Adrenal gland (tissue), 12 donors: ENCODE results near the gene ECE2. TPM values are rescaled to one million over a fixed set of nuclear protein-coding genes. Genes with fewer than 3 reads are reported as not detected.
A peak's percentile ranks its signal among the peaks of the same experiment; 100 is the strongest.

Experiments used
- DNase-seq, 7 donors: peaks; one replicate each; pipeline ENCODE4 v3.0.0-alpha.2; 2019 to 2020
- H3K27ac ChIP-seq, 5 donors: fragments of 200-600 bp; sonication (generic) in 4 of 5; 1 replicate in 3 of 5; 2 replicates in 2 of 5; pipeline versions ENCODE4 v1.5.1 to v1.8.0; 2016 to 2020; ENCODE audit warnings: mild to moderate bottlenecking in 1 of 5
- H3K27me3 ChIP-seq: fragments of 200-600 bp; 2 replicates; pipeline ENCODE4 v1.8.0; 2021
- H3K36me3 ChIP-seq, 2 donors: fragments of 200-600 bp; replicated peaks in 1 of 2; 1 replicate in 1 of 2; 2 replicates in 1 of 2; pipeline versions ENCODE4 v1.5.1 to v1.8.0; 2018 to 2022
- H3K4me1 ChIP-seq, 2 donors: fragments of 200-600 bp; replicated peaks in 1 of 2; 1 replicate in 1 of 2; 2 replicates in 1 of 2; pipeline versions ENCODE4 v1.5.1 to v1.8.0; 2018 to 2021
- H3K4me3 ChIP-seq, 4 donors: fragments of 200-600 bp; sonication (generic) in 3 of 4; one replicate each; pipeline ENCODE4 v1.5.1; 2016 to 2018
- H3K9me3 ChIP-seq, 3 donors: fragments of 200-600 bp; sonication (generic) in 1 of 3; replicated peaks in 1 of 3; 1 replicate in 2 of 3; 2 replicates in 1 of 3; pipeline versions ENCODE4 v1.5.1 to v1.8.0; 2016 to 2021
- POLR2A ChIP-seq, 2 donors: fragments of 450-650 bp; IDR thresholded peaks; one replicate each; pipeline ENCODE4 v1.6.1; 2017; ENCODE audit warnings: antibody characterized with exemption in 2 of 2, mild to moderate bottlenecking in 2 of 2, moderate library complexity in 1 of 2
- WGBS, 4 donors: extraction: QIAGEN DNeasy Blood & Tissue Kit in 2 of 4; methylation state at CpG; one replicate each; pipeline versions ENCODE4 v1.1.5 to v1.1.7; 2013 to 2017; 5-methylcytosine and 5-hydroxymethylcytosine counted together
- intact Hi-C, 2 donors: fragments of 100-400 bp; cut with DNase I; formaldehyde crosslinking; loops; one replicate each; pipeline versions ENCODE4 v1.14.1 to v1.15.0; 2022 to 2023
- polyA plus RNA-seq, 3 donors: library from polyadenylated mRNA; stranded (reverse); fragments of 200-250 nt in 2 of 3; fragments of 350-450 nt in 1 of 3; fragmentation: Illumina TruSeq in 1 of 3; extraction: RNeasy Lipid Tissue Mini Kit (QIAGEN cat#74804) in 1 of 3; gene quantifications; one replicate each; pipeline ENCODE4 v1.2.3, GENCODE V29; 2013 to 2014
- total RNA-seq, 9 donors: library from RNA; depleted of rRNA in 4 of 9; stranded (reverse); fragments of >200 nt in 4 of 9; fragments of 120-200 nt in 1 of 9; fragmentation: NEBNext Ultra II Directional in 1 of 9; extraction: Animal tissue kit (Norgen Biotek cat#: 25700) in 1 of 9; gene quantifications; one replicate each; pipeline versions ENCODE4 v1.1.0 to v1.2.4, GENCODE V29; 2013 to 2023
- TF ChIP-seq, protein P1 (sequence below), 6 experiments: fragments of 450-650 bp in 4 of 6; fragments of 200-600 bp in 2 of 6; sonication (generic) in 1 of 6; IDR thresholded peaks; 1 replicate in 5 of 6; 2 replicates in 1 of 6; pipeline versions ENCODE4 v1.5.1 to v1.8.0; 2016 to 2021; ENCODE audit warnings: antibody characterized with exemption in 6 of 6, mild to moderate bottlenecking in 2 of 6, moderate library complexity in 1 of 6
- donor health status: healthy with polysubstance abuse.
- donor health status: Bipolar disorder and iron deficiency.
- donor health status: DM: yes; HTN: yes; CAD: no.
- donor health status: DM: no; HTN: no; CAD: no.
- donor health status: DM: no; HTN: no; CAD: no.
- donor health status: DM: yes; HTN: yes; CAD: no.

The ECE2 gene
- total and polyA plus RNA-seq, 12 donors, result 0.27 to 15.2 (median 5.8) TPM; not detected in 4

DNA sequence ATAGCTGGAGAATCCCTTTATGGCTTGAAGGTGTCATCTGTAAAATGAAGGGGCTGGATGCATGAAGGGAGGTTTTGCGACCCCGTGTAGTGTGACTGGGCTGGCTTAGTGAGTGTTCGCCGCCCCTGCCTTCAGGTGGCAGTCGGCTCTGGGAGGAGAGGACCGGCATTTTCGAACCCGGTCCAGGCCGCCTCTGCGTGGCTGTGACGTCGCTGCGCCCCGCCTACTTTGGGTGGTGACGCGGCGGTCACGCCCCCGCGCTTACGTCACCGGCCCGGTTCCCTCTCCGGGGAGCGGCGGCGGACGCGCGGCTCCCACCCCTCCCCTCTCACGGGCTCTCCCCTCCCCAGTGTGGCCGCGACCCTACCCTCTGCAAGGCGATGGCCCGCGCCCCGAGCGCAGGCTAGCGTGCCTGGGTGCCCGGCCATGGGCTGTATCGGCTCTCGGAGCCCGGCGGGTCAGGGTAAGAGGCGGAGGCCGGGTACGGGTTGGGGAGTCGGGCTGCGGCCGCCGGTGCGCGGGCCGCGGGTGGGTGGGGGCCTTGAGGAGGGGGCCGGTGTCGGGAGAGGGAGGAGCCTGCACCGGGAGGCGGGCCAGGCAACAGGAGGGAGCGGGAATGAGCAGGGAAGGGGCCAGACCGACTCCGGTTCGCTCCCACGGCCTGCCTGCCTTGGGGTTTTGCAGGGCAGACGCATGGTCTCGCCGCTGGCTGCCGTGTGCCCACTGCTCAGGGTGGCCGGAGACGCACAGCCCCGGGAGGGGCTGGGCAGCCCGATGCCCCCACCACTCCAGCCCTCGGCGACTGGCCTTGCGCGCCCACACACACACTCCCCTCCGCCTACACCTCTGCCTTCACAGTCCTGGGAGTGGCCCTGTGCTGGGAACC, 60.1 kb downstream of the ECE2 start:
- peak; percentile 60 to 66 for TF ChIP-seq POLR2A (IDR thresholded peaks at IDR 0.05)
- TF ChIP-seq, protein P1, sequence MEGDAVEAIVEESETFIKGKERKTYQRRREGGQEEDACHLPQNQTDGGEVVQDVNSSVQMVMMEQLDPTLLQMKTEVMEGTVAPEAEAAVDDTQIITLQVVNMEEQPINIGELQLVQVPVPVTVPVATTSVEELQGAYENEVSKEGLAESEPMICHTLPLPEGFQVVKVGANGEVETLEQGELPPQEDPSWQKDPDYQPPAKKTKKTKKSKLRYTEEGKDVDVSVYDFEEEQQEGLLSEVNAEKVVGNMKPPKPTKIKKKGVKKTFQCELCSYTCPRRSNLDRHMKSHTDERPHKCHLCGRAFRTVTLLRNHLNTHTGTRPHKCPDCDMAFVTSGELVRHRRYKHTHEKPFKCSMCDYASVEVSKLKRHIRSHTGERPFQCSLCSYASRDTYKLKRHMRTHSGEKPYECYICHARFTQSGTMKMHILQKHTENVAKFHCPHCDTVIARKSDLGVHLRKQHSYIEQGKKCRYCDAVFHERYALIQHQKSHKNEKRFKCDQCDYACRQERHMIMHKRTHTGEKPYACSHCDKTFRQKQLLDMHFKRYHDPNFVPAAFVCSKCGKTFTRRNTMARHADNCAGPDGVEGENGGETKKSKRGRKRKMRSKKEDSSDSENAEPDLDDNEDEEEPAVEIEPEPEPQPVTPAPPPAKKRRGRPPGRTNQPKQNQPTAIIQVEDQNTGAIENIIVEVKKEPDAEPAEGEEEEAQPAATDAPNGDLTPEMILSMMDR (IDR thresholded peaks at IDR 0.05), result no peak
- H3K4me3 ChIP-seq, result peak overlapping the region in 3 of 4 donors; percentile 81 to 89 (median 83)
- no peaks in the 10 kb centered on the region for H3K9me3 ChIP-seq
- peaks cover 13 to 37% of the 10 kb centered on the region in 2 donors for H3K4me1 ChIP-seq
- H3K36me3 ChIP-seq, result peaks cover 0 to 44% of the 10 kb centered on the region in 2 donors
- H3K27ac ChIP-seq, result peak overlapping the region; percentile 93 to 98 (median 94)
- 0 to 5% (median 1%) methylated on average over 12 to 77 of the region's 77 CpGs for WGBS, 4 donors
- H3K27me3 ChIP-seq, result no peaks in the 10 kb centered on the region
- DNase-seq, result peak; percentile 78 to 94 (median 89)
- intact Hi-C loops, result no loop called here

DNA sequence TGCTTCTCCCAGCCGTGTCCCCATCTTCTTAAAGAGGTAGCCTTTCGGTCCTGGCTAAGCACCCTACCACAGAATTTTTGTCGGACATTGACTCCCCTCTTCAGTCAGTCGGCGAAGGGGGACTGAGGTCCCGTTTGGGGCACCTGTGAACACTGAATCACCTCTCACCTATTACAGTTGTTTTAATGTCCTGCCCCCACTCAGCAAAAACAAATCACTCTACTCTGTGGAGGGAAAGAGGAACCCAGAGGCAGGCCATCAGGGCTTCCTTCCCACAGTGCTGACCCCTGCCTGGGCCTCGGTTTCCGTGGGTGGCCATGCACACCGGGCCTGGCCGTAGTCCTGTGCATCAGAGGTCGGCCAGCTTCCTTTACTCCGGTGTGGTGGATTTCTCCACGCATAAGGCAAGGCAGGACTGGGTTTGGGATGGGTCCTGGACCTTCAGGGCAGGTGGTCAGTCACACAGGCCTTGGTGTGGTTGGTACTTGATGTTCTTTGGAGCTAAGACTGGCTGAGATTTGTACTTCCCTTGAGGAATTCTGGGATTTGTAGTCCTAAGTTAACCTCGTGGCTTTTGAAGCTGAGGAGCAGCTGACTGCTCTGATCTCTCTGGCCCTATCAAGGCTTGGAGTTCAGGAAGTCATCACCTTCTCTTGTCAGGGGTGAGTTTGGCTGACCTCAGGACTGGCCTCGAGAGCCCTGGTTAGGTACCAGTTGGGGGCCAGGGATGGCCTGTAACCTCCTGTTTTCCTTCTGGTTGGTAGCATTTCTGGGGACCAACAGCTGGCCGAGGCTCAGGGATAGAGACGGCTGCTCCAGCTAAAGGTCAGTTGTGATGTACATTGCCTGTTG, 61.0 kb downstream of the ECE2 start:
- Histone ChIP-seq H3K36me3 (peaks cover 0 to 41% of the 10 kb centered on the region in 2 donors), H3K4me3 (peak overlapping the region in 3 of 4 donors; percentile 81 to 89 (median 83)), H3K9me3 (no peaks in the 10 kb centered on the region), H3K4me1 (peaks cover 13 to 37% of the 10 kb centered on the region in 2 donors), H3K27ac (peak overlapping the region; percentile 93 to 98 (median 94)), H3K27me3 (no peaks in the 10 kb centered on the region)
- TF ChIP-seq, protein P1 (IDR thresholded peaks at IDR 0.05), result no peak
- TF ChIP-seq POLR2A (IDR thresholded peaks at IDR 0.05), result peak in 1 of 2 donors; percentile 43
- DNase-seq, result peak in 4 of 7 donors; percentile 41 to 54 (median 50)
- 8 to 16% (median 9%) methylated on average over 9 to 17 of the region's 17 CpGs for WGBS, 4 donors
- intact Hi-C loops, result no loop called here

DNA sequence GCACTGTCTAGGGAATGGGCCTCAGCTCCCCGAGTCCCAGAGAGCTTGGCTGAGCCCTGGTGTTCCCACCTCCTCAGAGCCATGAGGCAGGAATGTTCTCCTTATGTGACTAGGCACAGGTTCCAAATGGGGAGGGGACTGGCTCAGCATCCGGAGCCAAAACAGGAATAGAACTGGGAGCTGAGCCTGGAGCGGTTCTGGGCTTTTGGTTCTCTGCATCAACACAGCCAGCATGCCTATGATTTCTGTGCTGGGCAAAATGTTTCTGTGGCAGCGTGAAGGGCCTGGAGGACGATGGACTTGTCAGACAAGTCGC, 61.5 kb downstream of the ECE2 start, which contains the start of gene FAM131A:
TSS of gene FAM131A (plus strand) at position 202 of the 316 bp plus-strand sequence. CDS start at position 233, 31 bp downstream.
- intact Hi-C loops, result no loop called here
- whole genome bisulfite sequencing, 4 donors, result 51 to 71% (median 58%) methylated on average over 3 to 6 of the region's 6 CpGs
- H3K36me3 ChIP-seq, result peaks cover 0 to 41% of the 10 kb centered on the region in 2 donors
- peaks cover 13 to 37% of the 10 kb centered on the region in 2 donors for H3K4me1 ChIP-seq
- peak in 1 of 7 donors; percentile 77 for DNase-seq
- no peaks in the 10 kb centered on the region for H3K9me3 ChIP-seq
- H3K27me3 ChIP-seq, result no peaks in the 10 kb centered on the region
- H3K4me3 ChIP-seq, result peak within 1 kb of the TSS in 2 of 4 donors; percentile 83 to 89
- TF ChIP-seq, protein P1 (IDR thresholded peaks at IDR 0.05), result no peak
- TF ChIP-seq POLR2A (IDR thresholded peaks at IDR 0.05), result no peak
- H3K27ac ChIP-seq, result peak within 1 kb of the TSS; percentile 93 to 98 (median 94)

GRCh38 chr3:184337981-184338380, 62.2 kb downstream of the ECE2 start:
- H3K4me3 ChIP-seq, result peak overlapping the region in 1 of 4 donors; percentile 5
- no peaks in the 10 kb centered on the region for H3K27me3 ChIP-seq
- peak overlapping the region in 3 of 5 donors; percentile 60 to 98 (median 97) for H3K27ac ChIP-seq
- TF ChIP-seq, protein P1 (IDR thresholded peaks at IDR 0.05), result no peak
- 62 to 77% (median 72%) methylated on average over 7 of the region's 7 CpGs for WGBS, 4 donors
- peaks cover 13 to 37% of the 10 kb centered on the region in 2 donors for H3K4me1 ChIP-seq
- no peaks in the 10 kb centered on the region for H3K9me3 ChIP-seq
- no peak for DNase-seq
- intact Hi-C loops, result no loop called here
- peaks cover 0 to 41% of the 10 kb centered on the region in 2 donors for H3K36me3 ChIP-seq
